Dendritic cell treated with granulocyte-macrophage colony-stimulating factor and Interleukin-4, amounts not matched to agents 40 ng/mL and 50 ng/mL, for 4 days (primary cell): ENCODE measurements around the gene SH2B2.

ENCODE experiments used
- H3K27ac Mint-ChIP-seq: one replicate; pipeline ENCODE4 v1.8.0; 2022; ENCODE audit warnings: mild to moderate bottlenecking, mixed read lengths
- H3K27me3 Mint-ChIP-seq: one replicate; pipeline ENCODE4 v1.8.0; 2022; ENCODE audit warnings: mild to moderate bottlenecking, mixed read lengths
- H3K36me3 Mint-ChIP-seq: one replicate; pipeline ENCODE4 v1.8.0; 2022; ENCODE audit warnings: low read depth, mixed read lengths
- H3K4me1 Mint-ChIP-seq: one replicate; pipeline ENCODE4 v1.8.0; 2022; ENCODE audit warnings: low read depth, mixed read lengths
- H3K4me3 Mint-ChIP-seq: one replicate; pipeline ENCODE4 v1.8.0; 2022; ENCODE audit warnings: mild to moderate bottlenecking, moderate library complexity, mixed read lengths
- H3K9me3 Mint-ChIP-seq: one replicate; pipeline ENCODE4 v1.8.0; 2022; ENCODE audit warnings: mixed read lengths
- intact Hi-C: fragments of 100-400 bp; cut with micrococcal nuclease; formaldehyde crosslinking; loops from one replicate; pipeline ENCODE4 v1.15.0; 2022

The SH2B2 gene

GRCh38 chr7:102286237-102287110 lies at the start of gene SH2B2:
SH2B2 (plus strand) TSS chr7:102286868; CDS start chr7:102300551, 13,683 bp downstream.
- peaks cover 53% of the 10 kb centered on the region for H3K4me1 Mint-ChIP-seq
- intact Hi-C loops: loop anchor here (5.0 kb wide), 1 partner anchor 76 kb away; no protein-coding TSS in a partner anchor
- no peaks in the 10 kb centered on the region for H3K9me3 Mint-ChIP-seq

GRCh38 chr7:102239206-102239820 lies 47.4 kb upstream of the SH2B2 start:
- no peaks in the 10 kb centered on the region for H3K9me3 Mint-ChIP-seq
- H3K4me3 Mint-ChIP-seq: no peak overlapping the region
- H3K27me3 Mint-ChIP-seq: no peaks in the 10 kb centered on the region
- no peaks in the 10 kb centered on the region for H3K4me1 Mint-ChIP-seq
- H3K27ac Mint-ChIP-seq: no peak overlapping the region
- intact Hi-C loops: no loop called here
- H3K36me3 Mint-ChIP-seq: peaks cover 93% of the 10 kb centered on the region

More at GRCh38 chr7:102286237-102287110, at the start of gene SH2B2:
- Mint-ChIP-seq H3K36me3 (peaks cover 10% of the 10 kb centered on the region), H3K4me3 (peak within 1 kb of the TSS; percentile 90), H3K27ac (peak within 1 kb of the TSS; percentile 74), H3K27me3 (peaks cover 3% of the 10 kb centered on the region)

DNA sequence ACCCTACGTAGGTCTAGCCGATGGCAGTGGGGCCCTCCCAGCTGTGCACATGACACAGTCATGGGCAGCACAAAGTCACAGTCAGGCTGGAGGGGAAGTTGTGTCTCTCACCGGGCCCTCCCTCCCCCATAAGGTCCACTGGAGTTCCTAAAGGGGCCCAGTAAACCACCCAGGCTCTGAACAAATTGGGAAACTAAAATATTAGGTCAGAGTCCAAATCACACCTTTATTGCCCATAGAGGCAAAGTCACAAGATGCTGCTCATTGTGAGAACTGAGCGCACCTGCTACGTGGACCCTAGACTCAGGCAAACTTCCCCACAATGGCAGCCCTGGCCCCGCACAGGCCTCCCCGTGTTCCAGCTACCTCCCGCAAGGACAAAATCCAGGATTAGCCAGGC lies 45.2 kb upstream of the SH2B2 start:
- intact Hi-C loops: no loop called here
- Mint-ChIP-seq H3K27me3 (no peaks in the 10 kb centered on the region), H3K4me3 (no peak overlapping the region), H3K27ac (no peak overlapping the region), H3K4me1 (no peaks in the 10 kb centered on the region), H3K9me3 (no peaks in the 10 kb centered on the region), H3K36me3 (peaks cover 90% of the 10 kb centered on the region)

DNA sequence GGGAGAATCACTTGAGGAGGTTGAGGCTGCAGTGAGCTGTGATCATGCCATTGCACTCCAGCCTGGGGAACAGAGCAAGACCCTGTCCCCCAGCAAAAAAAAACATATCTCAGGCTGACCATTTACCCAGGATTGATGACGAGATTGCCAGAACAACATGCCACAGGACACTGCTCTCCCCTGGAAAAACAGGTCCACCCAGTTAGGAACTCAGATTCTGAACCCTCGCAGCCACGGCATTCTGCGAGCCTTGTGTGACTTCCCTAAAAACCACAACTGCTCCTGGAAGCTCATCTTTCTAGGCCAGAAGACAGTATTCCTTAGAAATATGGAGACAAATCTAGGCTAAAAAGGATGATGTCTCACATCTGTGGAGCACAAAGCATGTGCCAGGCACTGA lies 42.1 kb upstream of the SH2B2 start:
- H3K36me3 Mint-ChIP-seq: peaks cover 94% of the 10 kb centered on the region
- H3K27me3 Mint-ChIP-seq: no peaks in the 10 kb centered on the region
- intact Hi-C loops: no loop called here
- no peaks in the 10 kb centered on the region for H3K9me3 Mint-ChIP-seq
- no peak overlapping the region for H3K27ac Mint-ChIP-seq
- no peak overlapping the region for H3K4me3 Mint-ChIP-seq
- no peaks in the 10 kb centered on the region for H3K4me1 Mint-ChIP-seq

DNA sequence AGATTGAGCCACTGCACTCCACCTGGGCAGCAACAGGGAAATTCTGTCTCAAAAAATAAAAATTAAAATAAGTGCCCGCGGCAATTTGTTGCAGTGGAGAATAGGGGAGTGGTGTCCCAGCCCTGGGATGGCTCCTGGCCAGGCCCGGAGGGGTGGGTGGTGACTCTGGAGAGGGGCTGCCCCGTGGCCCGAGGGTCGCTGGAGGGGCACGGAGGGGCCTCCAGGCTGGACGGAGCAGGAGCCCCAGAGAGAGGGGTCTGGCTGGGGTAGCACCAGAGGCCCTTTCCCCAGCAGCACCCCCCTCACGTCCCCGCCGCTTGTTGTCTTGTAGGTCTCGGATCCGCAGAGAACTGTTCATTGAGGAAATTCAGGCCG lies 38.6 kb upstream of the SH2B2 start:
- Mint-ChIP-seq H3K36me3 (peaks cover 89% of the 10 kb centered on the region), H3K9me3 (no peaks in the 10 kb centered on the region), H3K27me3 (no peaks in the 10 kb centered on the region), H3K4me1 (no peaks in the 10 kb centered on the region), H3K4me3 (no peak overlapping the region), H3K27ac (no peak overlapping the region)
- intact Hi-C loops: no loop called here

DNA sequence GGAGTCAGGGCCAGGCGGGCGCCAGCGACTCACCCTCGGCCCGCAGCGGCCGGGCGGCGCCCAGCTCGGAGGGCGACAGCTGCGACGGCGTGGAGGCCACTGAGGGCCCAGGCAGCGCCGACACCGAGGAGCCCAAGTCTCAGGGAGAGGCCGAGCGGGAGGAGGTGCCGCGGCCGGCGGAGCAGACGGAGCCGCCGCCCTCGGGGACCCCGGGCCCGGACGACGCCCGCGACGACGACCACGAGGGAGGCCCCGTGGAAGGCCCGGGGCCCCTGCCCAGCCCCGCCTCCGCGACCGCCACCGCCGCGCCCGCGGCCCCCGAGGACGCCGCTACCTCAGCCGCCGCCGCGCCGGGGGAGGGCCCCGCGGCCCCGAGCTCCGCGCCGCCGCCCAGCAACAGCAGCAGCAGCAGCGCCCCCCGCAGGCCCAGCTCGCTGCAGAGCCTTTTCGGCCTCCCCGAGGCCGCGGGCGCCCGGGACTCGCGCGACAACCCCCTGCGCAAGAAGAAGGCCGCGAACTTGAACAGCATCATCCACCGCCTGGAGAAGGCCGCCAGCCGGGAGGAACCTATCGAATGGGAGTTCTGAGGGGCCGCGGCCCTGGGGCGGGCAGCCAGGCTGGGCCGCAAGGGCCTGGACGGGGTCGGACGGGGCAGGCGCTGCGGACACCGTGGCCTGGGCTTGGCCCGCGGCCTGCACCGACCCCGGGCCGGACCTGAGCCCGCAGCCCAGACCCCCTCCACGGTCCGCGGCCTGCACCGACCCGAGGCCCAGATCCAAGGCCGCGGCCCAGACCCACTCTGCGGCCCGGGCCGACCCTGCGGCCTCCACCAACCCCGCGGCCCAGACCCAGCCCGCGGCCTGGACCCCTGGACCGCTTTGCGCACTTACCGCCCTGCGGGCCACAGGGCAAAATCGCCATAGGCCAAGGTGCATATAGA lies 37.9 kb upstream of the SH2B2 start:
- H3K36me3 Mint-ChIP-seq: peaks cover 90% of the 10 kb centered on the region
- H3K27ac Mint-ChIP-seq: no peak overlapping the region
- no peaks in the 10 kb centered on the region for H3K27me3 Mint-ChIP-seq
- no peak overlapping the region for H3K4me3 Mint-ChIP-seq
- H3K4me1 Mint-ChIP-seq: no peaks in the 10 kb centered on the region
- H3K9me3 Mint-ChIP-seq: no peaks in the 10 kb centered on the region
- intact Hi-C loops: no loop called here

GRCh38 chr7:102251531-102252365 lies 34.9 kb upstream of the SH2B2 start:
- Mint-ChIP-seq H3K9me3 (no peaks in the 10 kb centered on the region), H3K4me1 (no peaks in the 10 kb centered on the region), H3K27ac (no peak overlapping the region), H3K4me3 (no peak overlapping the region), H3K36me3 (peaks cover 71% of the 10 kb centered on the region), H3K27me3 (no peaks in the 10 kb centered on the region)
- intact Hi-C loops: no loop called here

DNA sequence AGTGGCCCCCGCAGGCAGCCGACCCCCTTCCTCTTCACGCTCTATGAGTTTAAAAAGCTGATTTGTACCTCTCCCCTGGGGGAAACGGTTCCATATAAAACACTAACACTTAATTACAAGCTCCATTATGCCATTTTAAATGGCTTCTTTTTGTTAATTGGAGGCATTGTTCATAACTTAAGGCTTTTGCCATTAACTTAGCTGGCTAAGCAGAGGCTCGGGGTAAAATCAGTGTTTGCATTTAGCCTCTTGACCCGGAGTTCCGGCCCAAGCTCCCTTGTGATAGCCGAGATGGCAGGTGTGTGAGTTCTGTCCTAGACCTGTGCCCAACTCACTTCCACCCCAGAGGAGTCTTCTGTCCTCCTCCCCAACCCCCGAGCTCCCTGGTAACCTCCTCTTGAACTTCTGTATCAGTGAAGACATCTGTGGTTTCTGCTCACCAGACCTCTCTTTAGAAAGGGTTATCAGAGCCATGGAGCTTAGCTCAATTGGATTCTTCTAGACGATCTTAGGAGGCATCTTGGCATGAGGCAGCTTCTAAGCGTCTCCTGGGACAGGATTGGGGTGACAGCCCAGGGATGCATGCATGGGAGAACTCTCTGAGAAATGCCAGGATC lies 34.2 kb upstream of the SH2B2 start:
- H3K36me3 Mint-ChIP-seq: peaks cover 64% of the 10 kb centered on the region
- no peaks in the 10 kb centered on the region for H3K9me3 Mint-ChIP-seq
- no peak overlapping the region for H3K27ac Mint-ChIP-seq
- H3K4me3 Mint-ChIP-seq: no peak overlapping the region
- no peaks in the 10 kb centered on the region for H3K27me3 Mint-ChIP-seq
- intact Hi-C loops: no loop called here
- no peaks in the 10 kb centered on the region for H3K4me1 Mint-ChIP-seq

GRCh38 chr7:102253066-102253972 lies 33.3 kb upstream of the SH2B2 start:
- no peaks in the 10 kb centered on the region for H3K27me3 Mint-ChIP-seq
- intact Hi-C loops: no loop called here
- H3K4me3 Mint-ChIP-seq: no peak overlapping the region
- H3K27ac Mint-ChIP-seq: no peak overlapping the region
- peaks cover 56% of the 10 kb centered on the region for H3K36me3 Mint-ChIP-seq
- no peaks in the 10 kb centered on the region for H3K4me1 Mint-ChIP-seq
- H3K9me3 Mint-ChIP-seq: no peaks in the 10 kb centered on the region

DNA sequence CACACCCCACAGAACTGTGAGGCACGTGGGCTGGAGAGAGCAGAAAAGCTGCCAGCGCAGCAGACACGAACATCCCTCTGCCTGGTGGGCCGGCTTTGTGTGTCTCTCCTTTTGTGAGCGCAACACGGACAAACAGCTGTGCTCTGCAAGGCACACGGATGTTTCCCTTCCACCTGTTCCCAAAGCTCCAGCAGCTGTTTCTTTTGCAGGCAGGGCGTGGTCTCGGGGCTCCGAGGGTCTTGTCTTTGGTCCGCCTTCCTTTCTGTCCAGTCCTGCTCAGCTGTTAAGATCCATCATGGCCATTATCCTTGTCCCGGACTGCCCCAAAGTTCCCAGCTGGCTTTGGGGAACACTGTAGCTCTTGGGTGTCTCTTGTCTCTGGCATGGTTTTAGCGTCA lies 32.7 kb upstream of the SH2B2 start:
- Mint-ChIP-seq H3K27me3 (no peaks in the 10 kb centered on the region), H3K27ac (no peak overlapping the region), H3K9me3 (no peaks in the 10 kb centered on the region), H3K36me3 (peaks cover 49% of the 10 kb centered on the region), H3K4me3 (no peak overlapping the region), H3K4me1 (no peaks in the 10 kb centered on the region)
- intact Hi-C loops: no loop called here

DNA sequence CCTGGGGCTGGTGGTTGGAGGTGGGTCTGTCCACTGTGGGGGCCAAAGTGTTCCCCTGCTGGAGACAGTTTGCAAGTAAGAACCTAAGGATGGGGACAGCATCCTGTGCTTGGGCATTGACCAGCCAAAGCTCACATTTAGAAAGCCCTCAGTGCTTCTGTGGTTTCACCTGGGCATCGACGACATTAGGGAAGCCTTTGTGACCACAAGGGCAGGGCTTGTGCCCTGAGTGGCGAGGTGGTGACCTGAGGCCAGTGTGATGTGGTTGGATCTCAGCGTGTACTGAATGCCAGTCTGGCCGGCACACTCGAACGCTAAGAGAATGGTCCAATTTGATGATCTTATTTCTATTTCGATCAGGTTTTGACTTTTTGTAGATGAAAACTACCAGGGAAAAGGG lies 32.1 kb upstream of the SH2B2 start:
- H3K27me3 Mint-ChIP-seq: no peaks in the 10 kb centered on the region
- H3K4me1 Mint-ChIP-seq: no peaks in the 10 kb centered on the region
- H3K36me3 Mint-ChIP-seq: peaks cover 44% of the 10 kb centered on the region
- intact Hi-C loops: no loop called here
- H3K4me3 Mint-ChIP-seq: no peak overlapping the region
- no peaks in the 10 kb centered on the region for H3K9me3 Mint-ChIP-seq
- H3K27ac Mint-ChIP-seq: no peak overlapping the region

DNA sequence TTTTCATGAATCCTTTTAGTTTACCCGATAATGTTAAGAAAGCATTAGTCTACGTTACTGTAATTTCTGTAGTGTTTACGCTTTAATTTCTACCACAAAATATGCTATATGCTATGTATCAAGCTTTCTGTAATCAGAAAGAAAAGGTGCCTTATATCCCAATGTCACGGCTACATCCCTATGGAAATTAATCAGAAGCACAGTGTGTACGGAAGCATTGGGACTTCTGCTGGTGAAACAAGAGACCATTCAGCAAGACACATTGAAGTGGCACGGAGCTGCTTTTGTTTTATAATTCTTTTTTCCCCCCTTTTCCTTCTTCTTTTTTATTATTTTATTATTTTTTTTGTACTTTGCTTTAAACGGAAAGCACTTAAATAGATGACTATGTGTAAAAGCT lies 31.2 kb upstream of the SH2B2 start:
- Mint-ChIP-seq H3K4me3 (no peak overlapping the region), H3K9me3 (no peaks in the 10 kb centered on the region), H3K27ac (no peak overlapping the region), H3K36me3 (peaks cover 34% of the 10 kb centered on the region), H3K4me1 (no peaks in the 10 kb centered on the region), H3K27me3 (no peaks in the 10 kb centered on the region)
- intact Hi-C loops: no loop called here
